Hepatocyte (in vitro differentiated cells): ENCODE results near the gene NRG3.

Source experiments
- EZH2 ChIP-seq: fragments of 200-600 bp; sonication (generic); IDR thresholded peaks from 2 replicates; pipeline ENCODE4 v1.6.1; 2016; ENCODE audit warnings: antibody characterized with exemption, mild to moderate bottlenecking, borderline replicate concordance
- EZH2phosphoT487 ChIP-seq: fragments of 200-600 bp; sonication (generic); IDR thresholded peaks from one replicate; pipeline ENCODE4 v1.6.1; 2018; ENCODE audit warnings: antibody characterized with exemption, mild to moderate bottlenecking, low read depth, moderate library complexity; ENCODE audit not compliant: unreplicated experiment, severe bottlenecking
- TF ChIP-seq, protein P1 (sequence below): fragments of 200-600 bp; sonication (generic); IDR thresholded peaks from 2 replicates; pipeline ENCODE4 v1.5.1; 2016; ENCODE audit warnings: antibody characterized with exemption, mild to moderate bottlenecking; ENCODE audit not compliant: poor library complexity

DNA sequence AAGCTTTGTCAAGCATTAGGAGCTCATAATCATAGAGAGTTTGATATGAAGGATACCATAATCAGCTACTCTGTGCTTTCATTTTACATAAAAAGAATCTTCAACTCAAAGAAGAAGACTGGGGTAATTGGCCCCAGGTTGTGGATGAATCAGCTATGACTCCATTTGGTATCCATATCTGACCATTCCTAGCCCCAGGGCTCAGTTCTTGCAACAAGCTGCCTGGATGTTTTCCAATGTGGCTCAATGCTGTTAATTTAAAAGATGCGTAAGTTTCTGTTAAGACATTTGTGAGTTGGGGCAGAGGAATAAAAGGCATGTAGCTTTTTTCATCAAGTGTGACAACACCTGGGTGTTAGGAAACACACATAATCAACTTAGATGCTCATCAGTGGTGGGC lies 951.1 kb downstream of the NRG3 start:
- TF ChIP-seq, protein P1, sequence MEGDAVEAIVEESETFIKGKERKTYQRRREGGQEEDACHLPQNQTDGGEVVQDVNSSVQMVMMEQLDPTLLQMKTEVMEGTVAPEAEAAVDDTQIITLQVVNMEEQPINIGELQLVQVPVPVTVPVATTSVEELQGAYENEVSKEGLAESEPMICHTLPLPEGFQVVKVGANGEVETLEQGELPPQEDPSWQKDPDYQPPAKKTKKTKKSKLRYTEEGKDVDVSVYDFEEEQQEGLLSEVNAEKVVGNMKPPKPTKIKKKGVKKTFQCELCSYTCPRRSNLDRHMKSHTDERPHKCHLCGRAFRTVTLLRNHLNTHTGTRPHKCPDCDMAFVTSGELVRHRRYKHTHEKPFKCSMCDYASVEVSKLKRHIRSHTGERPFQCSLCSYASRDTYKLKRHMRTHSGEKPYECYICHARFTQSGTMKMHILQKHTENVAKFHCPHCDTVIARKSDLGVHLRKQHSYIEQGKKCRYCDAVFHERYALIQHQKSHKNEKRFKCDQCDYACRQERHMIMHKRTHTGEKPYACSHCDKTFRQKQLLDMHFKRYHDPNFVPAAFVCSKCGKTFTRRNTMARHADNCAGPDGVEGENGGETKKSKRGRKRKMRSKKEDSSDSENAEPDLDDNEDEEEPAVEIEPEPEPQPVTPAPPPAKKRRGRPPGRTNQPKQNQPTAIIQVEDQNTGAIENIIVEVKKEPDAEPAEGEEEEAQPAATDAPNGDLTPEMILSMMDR: no peak
- TF ChIP-seq EZH2 (no peak), EZH2phosphoT487 (no peak)
